Astrocyte (in vitro differentiated cells and primary cell): ENCODE results near the gene ZNF200.

Experiments
- EZH2 ChIP-seq: IDR thresholded peaks from 2 replicates; pipeline ENCODE4 v1.6.1; 2012; ENCODE audit warnings: mild to moderate bottlenecking, low read length, inconsistent platforms; ENCODE audit not compliant: insufficient read depth
- TF ChIP-seq, protein P1 (sequence below): IDR thresholded peaks from 2 replicates; pipeline ENCODE4 v1.5.1; 2011; ENCODE audit warnings: low read depth, mild to moderate bottlenecking, inconsistent platforms, low read length, moderate library complexity; ENCODE audit not compliant: insufficient read depth

DNA sequence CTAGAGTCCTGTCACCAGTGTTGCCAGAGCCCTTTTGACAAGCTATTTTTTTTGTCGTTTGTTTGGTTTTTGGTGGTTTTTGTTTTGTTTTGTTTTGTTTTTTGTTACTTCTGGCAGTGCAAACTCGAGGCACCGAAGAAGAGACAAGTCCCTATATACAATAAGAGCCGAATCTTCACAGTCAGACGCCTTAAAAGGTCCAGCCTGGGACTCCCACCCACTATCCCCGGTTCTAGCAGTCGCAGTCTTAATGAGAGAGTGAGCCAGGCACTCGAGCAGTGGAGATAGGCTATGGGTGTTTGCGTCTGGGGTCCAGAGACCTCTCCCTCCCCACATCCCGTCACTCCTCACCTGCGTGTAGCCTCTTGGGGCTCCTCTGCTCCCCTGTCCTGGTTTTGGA lies 45.1 kb downstream of the ZNF200 start:
- TF ChIP-seq, protein P1, sequence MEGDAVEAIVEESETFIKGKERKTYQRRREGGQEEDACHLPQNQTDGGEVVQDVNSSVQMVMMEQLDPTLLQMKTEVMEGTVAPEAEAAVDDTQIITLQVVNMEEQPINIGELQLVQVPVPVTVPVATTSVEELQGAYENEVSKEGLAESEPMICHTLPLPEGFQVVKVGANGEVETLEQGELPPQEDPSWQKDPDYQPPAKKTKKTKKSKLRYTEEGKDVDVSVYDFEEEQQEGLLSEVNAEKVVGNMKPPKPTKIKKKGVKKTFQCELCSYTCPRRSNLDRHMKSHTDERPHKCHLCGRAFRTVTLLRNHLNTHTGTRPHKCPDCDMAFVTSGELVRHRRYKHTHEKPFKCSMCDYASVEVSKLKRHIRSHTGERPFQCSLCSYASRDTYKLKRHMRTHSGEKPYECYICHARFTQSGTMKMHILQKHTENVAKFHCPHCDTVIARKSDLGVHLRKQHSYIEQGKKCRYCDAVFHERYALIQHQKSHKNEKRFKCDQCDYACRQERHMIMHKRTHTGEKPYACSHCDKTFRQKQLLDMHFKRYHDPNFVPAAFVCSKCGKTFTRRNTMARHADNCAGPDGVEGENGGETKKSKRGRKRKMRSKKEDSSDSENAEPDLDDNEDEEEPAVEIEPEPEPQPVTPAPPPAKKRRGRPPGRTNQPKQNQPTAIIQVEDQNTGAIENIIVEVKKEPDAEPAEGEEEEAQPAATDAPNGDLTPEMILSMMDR, result no peak
- no peak for TF ChIP-seq EZH2
